IPS-NIHi11 (cell line): ENCODE data around the gene PITX2.

Experiments
- DNase-seq: peaks from one replicate; pipeline ENCODE4 v3.0.0; 2012; ENCODE audit warnings: mixed read lengths, low spot score

PITX2 gene

GRCh38 chr4:110636680-110637407, 14.0 kb upstream of the PITX2 start:
- peak; percentile 21 for DNase-seq

DNA sequence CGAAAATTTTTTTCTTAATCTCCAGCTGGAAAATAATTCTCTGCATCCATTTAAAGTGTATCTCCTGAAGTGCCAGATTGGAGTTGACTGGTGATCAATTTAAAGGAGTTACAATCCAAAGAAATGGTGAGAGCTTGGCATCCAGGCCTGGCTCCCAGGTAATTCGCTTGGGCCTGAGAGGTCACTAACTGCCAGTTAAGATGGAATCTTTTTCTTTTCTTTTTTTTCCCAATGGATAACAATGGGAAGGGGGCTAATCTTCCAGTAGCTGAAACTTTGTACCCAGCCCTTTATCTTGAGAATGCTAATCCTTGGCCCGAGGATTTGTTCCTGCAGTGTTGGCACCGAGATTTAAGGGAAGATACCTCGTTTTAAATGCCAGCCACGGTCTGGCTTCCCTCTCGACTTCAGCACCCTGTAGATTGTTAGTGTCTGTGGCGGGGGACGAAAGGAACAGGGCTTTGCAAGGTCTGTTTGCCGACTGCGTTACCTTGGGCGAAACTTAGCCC, 13.3 kb upstream of the PITX2 start:
- DNase-seq, result no peak

GRCh38 chr4:110635163-110635865, 12.4 kb upstream of the PITX2 start:
- DNase-seq, result no peak

DNA sequence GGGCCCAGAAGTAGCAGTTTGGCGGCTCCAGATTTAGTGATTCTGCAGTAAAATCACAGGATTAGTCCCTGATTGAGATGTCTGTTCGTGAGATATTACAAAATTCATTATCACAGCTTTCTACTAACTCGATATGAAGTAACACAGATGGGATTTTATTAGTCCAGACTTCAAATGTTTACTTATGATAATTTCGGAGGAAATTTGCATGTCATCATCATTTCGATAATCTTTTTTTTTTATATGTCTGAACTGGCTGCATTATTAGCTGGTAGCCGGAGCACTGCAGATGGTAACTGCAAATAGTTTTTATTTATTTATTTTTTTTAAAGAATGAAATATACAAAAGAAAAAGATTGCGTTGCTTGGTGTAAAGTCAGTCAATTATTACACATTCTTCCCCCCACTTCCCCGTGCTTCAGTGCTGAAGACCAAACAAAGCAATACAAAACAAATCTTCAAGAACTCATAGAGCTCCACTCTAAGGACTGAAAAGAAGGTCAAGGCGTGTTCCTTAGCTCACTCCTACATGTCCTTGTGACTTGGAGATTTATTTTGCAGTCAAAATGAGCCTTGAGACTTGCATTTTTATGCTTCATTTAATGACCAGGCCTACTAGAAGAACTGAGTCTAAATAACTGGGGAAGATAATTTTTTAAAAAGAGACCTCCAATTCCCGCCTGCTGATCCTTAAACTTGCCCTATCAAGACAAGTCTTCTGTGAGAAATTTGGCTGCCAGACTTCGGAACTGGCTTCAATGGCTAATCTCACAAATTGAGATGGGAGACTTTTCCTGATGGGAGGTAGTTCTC, 11.7 kb upstream of the PITX2 start:
- DNase-seq, result no peak

GRCh38 chr4:110633358-110634341, 10.8 kb upstream of the PITX2 start:
- DNase-seq, result no peak

GRCh38 chr4:110632506-110633357, 9.9 kb upstream of the PITX2 start:
- DNase-seq, result peak; percentile 35

DNA sequence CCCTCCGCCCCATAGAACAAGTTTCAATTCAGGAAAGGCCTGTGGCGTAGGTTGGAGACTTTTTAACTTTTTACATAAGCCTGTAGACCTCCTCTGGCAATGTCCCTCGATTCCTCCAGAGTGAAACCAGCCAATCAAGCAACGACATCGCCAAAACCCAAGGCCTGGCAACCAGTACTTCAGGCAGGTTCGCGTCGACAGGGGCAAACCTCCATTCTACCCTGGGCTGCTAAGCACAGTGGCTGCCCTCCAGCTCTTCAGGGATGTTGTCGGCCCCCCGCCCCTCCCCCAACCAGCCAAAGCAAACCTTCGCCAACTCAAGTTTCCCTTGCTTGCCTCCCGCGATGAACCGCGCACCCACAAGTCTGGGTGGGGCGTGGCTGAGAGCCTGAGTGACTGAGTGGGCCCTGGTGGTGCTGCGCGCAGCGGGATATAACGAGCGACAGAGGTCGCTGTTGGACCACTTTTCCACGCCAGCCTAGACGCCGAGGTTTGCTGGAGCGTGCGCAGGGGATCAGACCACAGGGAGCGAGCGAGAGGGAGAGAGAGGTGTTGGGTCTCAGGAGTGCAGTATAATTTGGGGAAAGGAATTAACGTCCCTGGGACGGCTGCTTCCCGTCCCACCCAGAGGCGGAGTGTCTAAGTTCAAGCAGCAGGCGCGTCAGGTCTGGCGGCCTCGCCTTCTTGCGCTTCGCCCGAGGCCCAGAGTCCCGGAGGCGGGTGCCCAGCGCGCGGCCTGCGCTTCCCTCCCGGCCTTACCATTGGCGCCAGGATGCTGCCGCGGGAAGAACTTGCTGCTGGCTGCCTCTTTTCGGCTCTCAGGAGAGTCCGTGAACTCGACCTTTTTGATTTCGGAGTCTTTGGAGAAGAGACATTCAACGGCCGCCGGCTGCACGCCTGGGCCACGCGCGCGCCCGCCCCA, 9.0 kb upstream of the PITX2 start:
- peak; percentile 75 for DNase-seq

GRCh38 chr4:110630688-110631402, 8.0 kb upstream of the PITX2 start:
- no peak for DNase-seq

DNA sequence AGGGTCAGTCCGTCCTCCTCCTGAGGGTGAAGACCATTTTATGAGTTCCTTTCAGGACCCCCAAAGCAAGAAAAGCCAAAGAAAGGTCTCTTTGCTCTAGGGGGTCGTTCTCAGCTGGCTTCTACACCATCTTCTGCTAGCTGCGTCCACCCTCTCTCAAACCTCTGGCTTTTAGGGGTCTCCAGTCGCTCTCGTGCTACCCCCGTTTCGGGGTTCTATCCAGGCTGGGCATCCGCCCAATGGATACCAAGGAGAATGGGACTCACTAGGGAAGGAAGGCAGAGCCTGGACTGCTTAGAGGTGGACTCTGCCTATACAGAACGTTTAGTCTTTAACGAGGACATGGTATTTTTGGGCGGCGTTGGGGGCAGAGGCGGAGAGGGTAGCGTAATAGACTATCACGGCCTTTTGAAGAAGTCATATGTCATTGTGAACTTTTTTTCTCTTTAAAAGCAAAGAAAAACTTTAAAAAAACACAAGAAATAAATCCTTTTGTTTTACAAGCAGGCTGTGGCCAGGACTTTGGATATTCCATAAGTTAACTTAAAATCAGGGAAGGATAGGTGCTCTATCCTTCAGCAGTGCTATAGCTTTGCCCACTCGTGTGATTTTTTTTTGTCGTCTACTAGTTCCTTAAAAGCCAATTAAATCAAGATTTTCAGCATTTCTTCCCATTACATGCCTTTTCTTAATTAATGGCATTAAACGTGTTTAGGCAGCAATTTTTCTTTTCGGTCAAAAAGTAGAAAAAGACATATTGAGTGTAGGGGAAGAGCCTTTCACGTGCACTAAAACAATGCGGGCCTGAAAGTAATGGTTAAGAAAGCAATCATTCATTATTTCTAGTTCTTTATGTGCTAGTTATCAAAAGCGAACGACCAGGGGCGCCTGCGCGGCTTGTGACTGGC, 7.2 kb upstream of the PITX2 start:
- no peak for DNase-seq

DNA sequence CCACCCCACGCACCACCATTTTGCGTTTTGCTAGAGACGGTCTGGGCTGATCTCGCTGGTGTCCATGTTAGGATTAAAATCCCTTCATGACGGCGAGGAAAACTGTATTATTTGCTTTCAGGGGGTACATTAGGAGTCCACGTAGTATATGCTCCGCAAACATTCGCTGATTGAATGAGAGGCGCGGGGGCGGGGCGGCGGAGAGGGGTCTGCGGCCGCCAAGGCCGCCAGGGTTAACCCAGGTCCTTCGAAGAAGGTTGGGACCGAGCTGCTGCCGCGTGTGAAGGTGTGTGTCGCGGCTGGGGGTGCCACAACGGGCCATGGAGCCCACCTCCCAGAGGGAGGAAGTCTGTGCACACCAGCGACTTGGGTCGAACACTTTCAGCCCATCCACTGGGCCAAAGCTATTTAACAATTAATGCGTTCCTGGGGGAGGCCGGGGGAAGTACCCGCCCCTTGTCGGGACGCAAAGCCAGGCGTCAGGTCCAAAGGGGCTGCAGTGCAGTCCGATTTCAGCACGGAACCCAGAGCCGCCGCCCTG, 6.4 kb upstream of the PITX2 start:
- DNase-seq, result no peak

GRCh38 chr4:110628663-110629213, 5.9 kb upstream of the PITX2 start:
- no peak for DNase-seq

- DNase-seq, result no peak
Observed at GRCh38 chr4:110627977-110628662, 5.2 kb upstream of the PITX2 start.

DNA sequence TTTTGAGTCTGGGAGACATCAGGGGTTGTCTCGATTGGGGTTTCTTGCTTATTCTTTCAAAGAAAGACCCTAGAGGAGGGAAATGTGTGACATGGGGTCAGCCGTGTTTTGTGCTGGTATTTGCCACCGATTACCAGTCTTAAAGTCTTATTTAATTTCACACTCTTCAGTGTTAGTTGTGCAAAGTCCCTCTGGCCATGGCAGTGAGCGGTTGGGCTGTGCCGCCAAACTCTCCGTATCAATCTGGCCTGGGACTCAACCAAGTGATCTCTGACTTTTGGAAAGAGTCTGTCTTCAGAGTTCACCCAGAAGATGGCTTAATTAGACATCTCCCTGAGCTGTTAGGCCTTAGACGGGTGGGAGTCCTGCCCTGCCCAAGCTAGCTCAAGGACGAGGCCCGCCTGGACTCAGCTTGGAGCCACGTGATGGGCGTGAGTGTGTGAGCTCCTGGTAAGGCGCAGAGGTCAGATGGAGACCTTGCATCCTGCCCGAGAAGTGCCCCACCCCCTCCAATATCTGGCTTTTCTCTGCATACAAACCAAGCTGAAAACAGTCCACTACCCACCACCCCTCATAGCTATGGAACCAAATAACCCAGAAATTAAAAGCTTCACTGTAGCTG, 3.8 kb upstream of the PITX2 start:
- DNase-seq, result no peak

DNA sequence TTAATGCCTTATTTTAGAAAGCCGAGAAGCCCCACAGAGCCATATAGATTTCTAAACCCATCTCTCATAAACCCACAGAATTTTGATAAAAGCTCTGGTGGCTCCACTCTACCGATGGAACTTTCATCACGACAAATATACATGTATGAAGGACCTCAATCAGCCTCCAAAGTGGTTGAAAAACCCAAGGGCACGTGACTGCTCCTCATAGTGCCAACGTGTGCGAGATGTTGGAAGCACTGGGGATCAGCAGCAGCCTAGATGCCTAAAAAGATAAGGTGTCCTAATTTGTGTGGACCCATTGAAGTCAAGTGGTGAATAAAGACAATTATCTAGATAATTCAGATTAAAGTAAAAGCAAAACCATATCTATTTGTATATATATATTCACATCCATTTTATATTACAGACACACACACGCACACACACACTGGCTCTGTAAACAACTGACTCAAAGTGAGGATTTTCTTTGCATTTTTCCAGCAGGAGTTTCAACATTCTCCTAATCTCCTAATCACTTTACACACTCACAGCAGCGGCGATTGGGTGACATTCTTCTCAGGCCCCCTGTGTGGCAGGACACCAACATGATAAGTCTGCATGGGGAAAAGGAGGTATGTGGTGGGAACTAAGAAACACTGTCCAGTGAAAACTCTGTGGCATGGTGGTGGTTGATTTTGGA, 2.8 kb upstream of the PITX2 start:
- DNase-seq, result no peak

DNA sequence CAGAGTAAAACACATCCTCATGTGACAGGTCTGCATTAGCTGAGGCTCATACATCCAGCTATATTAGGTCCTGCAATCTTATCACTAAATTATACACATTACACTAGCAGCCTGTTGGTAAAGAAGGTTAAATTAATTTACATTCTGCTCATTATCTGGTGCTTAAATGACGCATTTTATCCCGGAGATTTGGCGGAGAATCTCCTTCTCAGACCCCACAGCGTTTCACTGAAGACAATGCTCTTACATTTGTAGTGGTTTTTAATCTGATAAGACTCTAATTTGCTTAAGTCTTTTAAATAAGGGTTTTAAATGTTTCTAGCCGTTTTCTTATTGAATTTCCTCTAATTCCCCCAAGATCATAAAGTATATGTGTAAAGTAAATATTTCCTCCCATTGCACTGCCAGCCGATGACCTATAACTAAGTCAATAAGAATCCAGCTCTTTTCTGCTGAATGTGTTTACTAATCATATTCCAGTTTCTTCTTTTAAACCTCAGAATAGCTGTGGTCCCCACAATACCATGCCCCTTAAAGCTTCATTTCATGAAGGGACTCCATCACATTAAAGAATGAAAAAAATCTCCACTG, 2.1 kb upstream of the PITX2 start:
- no peak for DNase-seq
